DMS153 treated with DMSO at 0.1 percent for 48 hours (cell line): Measurements from ENCODE around the gene FRMD8.

Experiments used
- DNase-seq: peaks from one replicate; lab custom pipeline; 2025; ENCODE audit not compliant: unreplicated experiment; lab: John Stamatoyannopoulos, UW

Gene FRMD8

GRCh38 chr11:65424205-65425104 is 38.0 kb downstream of the FRMD8 start:
- no peak for DNase-seq

- no peak for DNase-seq
These were observed 38.9 kb downstream of the FRMD8 start for GRCh38 chr11:65425105-65425970.

DNA sequence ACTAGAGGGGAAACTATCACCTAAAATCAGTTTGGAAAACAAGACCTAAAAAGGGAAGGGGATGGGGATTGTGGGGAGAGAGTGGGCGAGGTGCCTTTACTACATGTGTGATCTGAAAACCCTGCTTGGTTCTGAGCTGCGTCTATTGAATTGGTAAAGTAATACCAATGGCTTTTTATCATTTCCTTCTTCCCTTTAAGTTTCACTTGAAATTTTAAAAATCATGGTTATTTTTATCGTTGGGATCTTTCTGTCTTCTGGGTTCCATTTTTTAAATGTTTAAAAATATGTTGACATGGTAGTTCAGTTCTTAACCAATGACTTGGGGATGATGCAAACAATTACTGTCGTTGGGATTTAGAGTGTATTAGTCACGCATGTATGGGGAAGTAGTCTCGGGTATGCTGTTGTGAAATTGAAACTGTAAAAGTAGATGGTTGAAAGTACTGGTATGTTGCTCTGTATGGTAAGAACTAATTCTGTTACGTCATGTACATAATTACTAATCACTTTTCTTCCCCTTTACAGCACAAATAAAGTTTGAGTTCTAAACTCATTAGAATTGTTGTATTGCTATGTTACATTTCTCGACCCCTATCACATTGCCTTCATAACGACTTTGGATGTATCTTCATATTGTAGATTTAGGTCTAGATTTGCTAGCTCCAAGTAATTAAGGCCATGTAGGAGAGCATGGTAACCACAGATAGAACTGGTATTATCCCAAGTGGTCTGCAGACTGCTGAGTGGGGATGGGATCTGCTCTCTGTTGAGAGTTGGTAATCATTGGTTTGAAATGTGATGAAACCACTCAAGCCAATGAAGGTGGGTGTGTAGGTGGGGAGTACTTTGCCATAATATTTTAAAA is 39.8 kb downstream of the FRMD8 start:
- DNase-seq, result no peak

DNA sequence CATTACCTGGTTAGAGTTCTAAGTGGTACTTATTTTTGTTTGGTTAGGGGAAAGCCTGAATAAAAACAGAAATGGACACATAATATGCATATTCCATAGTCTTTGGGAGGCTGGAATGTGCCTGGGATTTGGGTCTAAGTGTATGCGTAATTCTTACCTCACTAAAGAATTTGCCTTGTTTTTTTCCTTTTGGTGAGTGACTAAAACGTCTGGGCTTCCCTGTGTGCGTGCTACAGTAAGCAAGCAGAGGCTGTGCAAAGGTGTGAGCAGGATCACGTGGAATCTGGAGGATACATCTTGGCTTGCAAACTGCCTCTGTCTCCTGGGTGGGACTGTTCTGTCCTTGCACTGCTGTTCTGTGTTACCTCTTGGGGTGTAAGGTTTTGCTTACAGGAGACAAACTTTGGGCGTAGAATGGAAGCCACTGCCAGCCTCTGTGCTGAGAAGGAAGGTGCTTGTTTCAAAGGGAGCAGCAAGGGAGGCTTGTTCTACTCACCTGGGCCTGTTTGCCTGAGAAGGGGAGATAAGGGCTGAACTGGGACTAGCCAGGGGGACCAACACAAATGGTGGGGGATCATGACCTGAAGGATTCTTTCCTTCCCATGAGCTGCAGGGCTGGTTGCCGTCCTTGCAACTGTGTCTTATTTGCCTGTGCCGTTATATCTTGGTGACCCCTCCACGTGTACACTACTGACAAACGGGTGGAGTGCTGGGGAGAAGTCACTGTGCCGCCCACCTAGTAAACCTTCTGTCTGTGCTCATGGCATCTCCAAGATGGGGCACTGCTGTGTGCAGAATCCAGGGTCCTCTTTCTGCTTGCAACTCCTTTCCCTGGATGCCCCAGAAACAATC is 40.6 kb downstream of the FRMD8 start:
- DNase-seq, result no peak

DNA sequence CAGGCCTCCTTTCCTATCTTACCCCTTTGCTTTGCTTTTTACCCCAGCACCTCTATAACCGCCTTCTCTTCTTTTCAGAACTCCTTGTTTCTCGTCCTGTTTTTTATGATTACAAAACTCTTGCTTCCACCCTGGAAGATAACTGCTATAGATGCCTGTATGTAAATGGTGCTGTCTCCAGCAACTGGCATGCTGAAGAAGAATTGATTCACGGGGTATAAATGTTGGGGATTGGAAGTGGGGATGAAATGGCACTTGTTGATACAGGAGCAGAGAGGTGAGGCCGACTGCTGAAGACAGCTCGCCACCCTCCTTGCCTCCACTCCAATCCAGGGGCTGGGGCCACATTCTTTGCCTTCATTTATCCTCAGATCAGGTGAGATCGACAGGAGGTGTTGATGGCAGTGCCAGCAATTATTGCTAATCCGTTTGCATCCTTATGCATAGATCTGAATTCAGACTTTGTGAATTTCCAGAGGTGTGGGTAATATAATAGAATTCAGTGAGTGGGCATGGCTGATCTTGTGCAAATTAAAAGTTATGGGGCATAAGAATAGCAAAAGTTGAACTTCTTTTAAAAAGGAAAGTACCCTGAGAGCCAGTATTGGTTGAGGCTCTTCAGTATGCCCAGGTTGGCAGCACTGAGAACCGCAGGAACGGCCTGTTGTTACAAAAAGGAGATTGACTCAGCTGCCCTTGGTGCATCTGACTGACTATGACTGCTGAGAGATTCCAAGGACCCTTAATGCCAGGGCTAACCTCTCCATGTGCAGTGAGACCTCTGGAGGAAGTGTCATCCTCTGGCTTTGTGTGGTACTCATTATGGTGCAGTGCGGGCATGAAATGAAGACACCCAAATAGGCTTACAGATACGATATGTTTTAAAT is 41.5 kb downstream of the FRMD8 start:
- peak; percentile 31 for DNase-seq

DNA sequence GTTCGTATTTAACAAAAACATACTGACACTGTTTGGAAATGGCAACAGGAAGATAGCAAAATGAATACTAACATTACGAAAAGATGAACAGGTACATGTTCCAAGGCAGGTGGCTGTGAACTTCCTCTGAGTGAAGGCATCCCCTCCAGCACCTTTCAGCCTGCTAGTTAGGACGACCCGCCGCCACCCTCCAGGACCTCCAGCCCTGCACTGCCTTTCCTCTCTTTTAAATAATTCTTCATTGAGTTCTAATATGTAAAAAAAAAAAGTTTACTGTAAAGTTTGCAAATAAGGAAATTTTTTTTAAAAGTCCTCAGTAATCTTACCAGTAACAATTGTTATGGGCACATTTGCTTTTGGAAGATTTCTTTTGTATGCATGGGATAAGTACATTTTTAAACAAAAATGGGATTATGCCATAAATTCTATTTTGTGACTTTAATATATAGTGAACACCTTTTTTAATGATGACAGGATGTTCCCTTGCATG is 42.2 kb downstream of the FRMD8 start:
- DNase-seq, result no peak

GRCh38 chr11:65429068-65429681 is 42.7 kb downstream of the FRMD8 start:
- DNase-seq, result no peak

GRCh38 chr11:65429724-65430405 is 43.4 kb downstream of the FRMD8 start:
- peak; percentile 48 for DNase-seq

- no peak for DNase-seq
These were observed 44.2 kb downstream of the FRMD8 start for GRCh38 chr11:65430406-65431217.

DNA sequence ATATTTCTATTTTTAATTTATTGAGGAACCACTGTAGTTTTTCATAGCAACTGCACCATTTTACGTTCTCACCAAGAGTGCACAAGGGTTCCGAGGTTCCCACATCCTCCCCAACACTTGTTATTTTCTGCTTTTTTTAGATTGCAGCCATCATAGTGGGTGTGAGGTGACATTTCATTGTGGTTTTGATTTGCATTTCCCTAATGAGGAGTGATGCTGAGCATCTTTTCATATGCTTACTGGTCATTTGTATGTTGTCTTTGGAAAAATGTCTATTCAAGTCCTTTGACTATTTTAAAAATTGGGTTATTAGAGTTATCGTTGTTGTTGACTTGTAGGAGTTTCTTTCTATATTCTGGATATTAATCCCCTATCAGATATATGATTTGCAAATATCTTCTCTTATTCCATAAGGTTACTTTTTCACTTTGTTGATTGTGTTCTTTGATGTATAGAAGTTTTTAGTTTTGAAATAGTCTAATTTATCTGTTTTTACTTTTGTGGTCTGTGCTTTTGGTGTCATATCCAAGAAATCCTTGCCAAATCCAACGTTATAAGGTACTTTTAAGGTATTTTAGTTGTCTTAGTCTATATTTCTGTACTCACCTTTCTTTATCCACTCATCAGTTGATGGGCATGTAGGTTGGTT is 45.1 kb downstream of the FRMD8 start:
- DNase-seq, result no peak

DNA sequence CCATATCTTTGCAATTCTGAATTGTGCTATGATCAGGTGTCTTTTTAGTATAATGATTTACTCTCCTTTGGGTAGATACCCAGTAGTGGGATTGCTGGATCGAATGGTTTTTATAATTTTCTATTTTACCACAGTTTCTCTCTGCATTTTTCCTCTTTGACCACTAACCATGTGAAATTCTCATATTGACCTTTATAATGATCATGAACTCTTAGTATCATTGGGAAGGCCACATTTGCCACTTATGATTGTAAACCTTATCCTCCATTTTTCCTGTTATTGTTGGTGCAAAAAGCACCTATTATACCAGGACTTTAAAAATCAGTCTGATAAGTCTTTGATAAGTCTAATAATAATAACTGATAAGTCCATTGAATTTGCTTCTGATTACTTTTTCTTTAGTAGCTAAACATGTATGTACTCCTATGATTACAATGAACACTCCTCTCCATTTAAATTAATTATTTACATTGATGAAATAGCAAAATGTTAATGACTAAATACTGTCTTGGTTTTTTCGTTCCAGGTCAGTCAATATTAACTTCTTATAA is 45.7 kb downstream of the FRMD8 start:
- no peak for DNase-seq

- DNase-seq, result no peak
These were observed 46.5 kb downstream of the FRMD8 start for GRCh38 chr11:65432686-65433582.

GRCh38 chr11:65433657-65434056 is 47.2 kb downstream of the FRMD8 start:
- no peak for DNase-seq

- DNase-seq, result no peak
These were observed 47.7 kb downstream of the FRMD8 start for GRCh38 chr11:65434057-65434666.
